ENCODE data around the gene ARID4A.

DNA sequence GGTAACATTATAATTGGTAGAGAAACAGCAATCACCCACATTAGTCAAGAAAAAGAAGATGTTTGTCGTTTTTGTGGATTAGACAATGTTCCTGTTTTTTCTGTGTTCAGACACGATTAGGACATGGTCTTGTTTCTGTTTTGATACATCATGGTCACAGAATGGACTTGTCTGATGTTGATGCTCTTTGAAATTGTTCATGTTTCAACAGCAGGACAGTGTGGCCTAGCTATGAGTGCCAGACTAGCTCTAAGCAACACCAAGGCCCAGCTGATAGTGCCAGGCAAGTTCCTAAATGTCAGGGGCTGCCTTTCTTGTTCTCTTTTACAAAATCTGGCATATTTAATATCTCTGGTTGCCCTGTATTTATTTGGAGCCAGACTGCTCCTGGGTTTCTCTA is 56.5 kb downstream of the ARID4A start:
- TF ChIP-seq, protein P1, sequence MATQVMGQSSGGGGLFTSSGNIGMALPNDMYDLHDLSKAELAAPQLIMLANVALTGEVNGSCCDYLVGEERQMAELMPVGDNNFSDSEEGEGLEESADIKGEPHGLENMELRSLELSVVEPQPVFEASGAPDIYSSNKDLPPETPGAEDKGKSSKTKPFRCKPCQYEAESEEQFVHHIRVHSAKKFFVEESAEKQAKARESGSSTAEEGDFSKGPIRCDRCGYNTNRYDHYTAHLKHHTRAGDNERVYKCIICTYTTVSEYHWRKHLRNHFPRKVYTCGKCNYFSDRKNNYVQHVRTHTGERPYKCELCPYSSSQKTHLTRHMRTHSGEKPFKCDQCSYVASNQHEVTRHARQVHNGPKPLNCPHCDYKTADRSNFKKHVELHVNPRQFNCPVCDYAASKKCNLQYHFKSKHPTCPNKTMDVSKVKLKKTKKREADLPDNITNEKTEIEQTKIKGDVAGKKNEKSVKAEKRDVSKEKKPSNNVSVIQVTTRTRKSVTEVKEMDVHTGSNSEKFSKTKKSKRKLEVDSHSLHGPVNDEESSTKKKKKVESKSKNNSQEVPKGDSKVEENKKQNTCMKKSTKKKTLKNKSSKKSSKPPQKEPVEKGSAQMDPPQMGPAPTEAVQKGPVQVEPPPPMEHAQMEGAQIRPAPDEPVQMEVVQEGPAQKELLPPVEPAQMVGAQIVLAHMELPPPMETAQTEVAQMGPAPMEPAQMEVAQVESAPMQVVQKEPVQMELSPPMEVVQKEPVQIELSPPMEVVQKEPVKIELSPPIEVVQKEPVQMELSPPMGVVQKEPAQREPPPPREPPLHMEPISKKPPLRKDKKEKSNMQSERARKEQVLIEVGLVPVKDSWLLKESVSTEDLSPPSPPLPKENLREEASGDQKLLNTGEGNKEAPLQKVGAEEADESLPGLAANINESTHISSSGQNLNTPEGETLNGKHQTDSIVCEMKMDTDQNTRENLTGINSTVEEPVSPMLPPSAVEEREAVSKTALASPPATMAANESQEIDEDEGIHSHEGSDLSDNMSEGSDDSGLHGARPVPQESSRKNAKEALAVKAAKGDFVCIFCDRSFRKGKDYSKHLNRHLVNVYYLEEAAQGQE (IDR thresholded peaks at IDR 0.05; ENCODE audit: borderline replicate concordance in 1 of 2, low read depth in 1 of 2, low read length in 2 of 2) = no peak
- TF ChIP-seq POLR2AphosphoS5 (IDR thresholded peaks at IDR 0.05; ENCODE audit: low read depth, low read length) (no peak), MYC (CRISPR knock-in tag; IDR thresholded peaks at IDR 0.05; ENCODE audit: borderline replicate concordance) (no peak), PTBP1 (IDR thresholded peaks at IDR 0.05; ENCODE audit: low read depth, low read length, poor library complexity, severe bottlenecking) (no peak), EZH2 (conservative IDR thresholded peaks at IDR 0.05; ENCODE audit: low read depth, low read length) (no peak)
- TF ChIP-seq, protein P2, sequence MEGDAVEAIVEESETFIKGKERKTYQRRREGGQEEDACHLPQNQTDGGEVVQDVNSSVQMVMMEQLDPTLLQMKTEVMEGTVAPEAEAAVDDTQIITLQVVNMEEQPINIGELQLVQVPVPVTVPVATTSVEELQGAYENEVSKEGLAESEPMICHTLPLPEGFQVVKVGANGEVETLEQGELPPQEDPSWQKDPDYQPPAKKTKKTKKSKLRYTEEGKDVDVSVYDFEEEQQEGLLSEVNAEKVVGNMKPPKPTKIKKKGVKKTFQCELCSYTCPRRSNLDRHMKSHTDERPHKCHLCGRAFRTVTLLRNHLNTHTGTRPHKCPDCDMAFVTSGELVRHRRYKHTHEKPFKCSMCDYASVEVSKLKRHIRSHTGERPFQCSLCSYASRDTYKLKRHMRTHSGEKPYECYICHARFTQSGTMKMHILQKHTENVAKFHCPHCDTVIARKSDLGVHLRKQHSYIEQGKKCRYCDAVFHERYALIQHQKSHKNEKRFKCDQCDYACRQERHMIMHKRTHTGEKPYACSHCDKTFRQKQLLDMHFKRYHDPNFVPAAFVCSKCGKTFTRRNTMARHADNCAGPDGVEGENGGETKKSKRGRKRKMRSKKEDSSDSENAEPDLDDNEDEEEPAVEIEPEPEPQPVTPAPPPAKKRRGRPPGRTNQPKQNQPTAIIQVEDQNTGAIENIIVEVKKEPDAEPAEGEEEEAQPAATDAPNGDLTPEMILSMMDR (CRISPR knock-in tag; IDR thresholded peaks at IDR 0.05) = no peak

Measured in HepG2 (cell line).